PFSK-1 (cell line): ENCODE measurements around the gene GP1BB.

Experiments used
- FOXP2 ChIP-seq: optimal IDR thresholded peaks from 2 replicates; pipeline ENCODE3; 2011; ENCODE audit warnings: borderline replicate concordance, control low read depth, inconsistent platforms; ENCODE audit not compliant: insufficient read depth; ENCODE audit errors: extremely low read length, extremely low read depth
- POLR2AphosphoS5 ChIP-seq: IDR thresholded peaks from 2 replicates; pipeline ENCODE4 v1.6.1; 2012; ENCODE audit warnings: low read depth, mild to moderate bottlenecking, control low read depth, low read length, moderate library complexity
- REST ChIP-seq, 2 experiments: IDR thresholded peaks; 2 replicates each; pipeline versions ENCODE4 v1.6.1 to v1.8.0; 2011 to 2012; ENCODE audit warnings: low read depth in 2 of 2, low read length in 2 of 2, control low read depth in 1 of 2, inconsistent platforms in 1 of 2, mild to moderate bottlenecking in 1 of 2, moderate library complexity in 1 of 2; ENCODE audit not compliant: insufficient read depth in 1 of 2
- SIN3A ChIP-seq: IDR thresholded peaks from 2 replicates; pipeline ENCODE4 v1.6.1; 2012; ENCODE audit warnings: mild to moderate bottlenecking, low read length, moderate library complexity, borderline replicate concordance; ENCODE audit not compliant: insufficient read depth
- TAF1 ChIP-seq: IDR thresholded peaks from 2 replicates; pipeline ENCODE4 v1.6.1; 2012; ENCODE audit warnings: low read length, control low read depth, borderline replicate concordance; ENCODE audit not compliant: insufficient read depth

The GP1BB gene

GRCh38 chr22:19772422-19772672 is 49.0 kb downstream of the GP1BB start:
- TF ChIP-seq TAF1 (no peak), POLR2AphosphoS5 (no peak), SIN3A (no peak), FOXP2 (no peak), REST (IDR thresholded peaks at IDR 0.05; ENCODE audit: insufficient read depth in 1 of 2, low read depth in 2 of 2, low read length in 2 of 2) (no peak)

- TF ChIP-seq REST (IDR thresholded peaks at IDR 0.05; ENCODE audit: insufficient read depth in 1 of 2, low read depth in 2 of 2, low read length in 2 of 2) = no peak
- TF ChIP-seq TAF1 = no peak
- no peak for TF ChIP-seq POLR2AphosphoS5
- TF ChIP-seq FOXP2 = no peak
- no peak for TF ChIP-seq SIN3A
Measured at GRCh38 chr22:19772673-19773469, 49.5 kb downstream of the GP1BB start.

- TF ChIP-seq SIN3A (no peak), TAF1 (no peak), POLR2AphosphoS5 (no peak), FOXP2 (no peak), REST (IDR thresholded peaks at IDR 0.05; ENCODE audit: insufficient read depth in 1 of 2, low read depth in 2 of 2, low read length in 2 of 2) (no peak)
Measured at GRCh38 chr22:19773470-19774040, 50.2 kb downstream of the GP1BB start.
